ENCODE results near the gene IL22RA2. TPM values are rescaled to one million over a fixed set of nuclear protein-coding genes. Genes with fewer than 3 reads are reported as not detected.

IL22RA2 gene
- total RNA-seq, 1 donor from 2014 or later: not detected

- peaks cover 7% of the 10 kb centered on the region for H3K9me3 Mint-ChIP-seq
- H3K27me3 Mint-ChIP-seq (ENCODE audit: low read depth): no peaks in the 10 kb centered on the region
- TF ChIP-seq CTCF (IDR thresholded peaks at IDR 0.05; ENCODE audit: unreplicated experiment): no peak
- H3K4me3 Mint-ChIP-seq: no peak overlapping the region
- no peaks in the 10 kb centered on the region for H3K4me1 Mint-ChIP-seq
- peaks cover 48% of the 10 kb centered on the region for H3K36me3 Mint-ChIP-seq
- DNase-seq (ENCODE audit: low spot score in 2 of 2, unreplicated experiment in 2 of 2): no peak
- no peak overlapping the region for H3K27ac Mint-ChIP-seq
Measured at GRCh38 chr6:137203256-137203655, 29.8 kb upstream of the IL22RA2 start.

GRCh38 chr6:137202078-137202477 lies 28.6 kb upstream of the IL22RA2 start:
- Mint-ChIP-seq H3K9me3 (no peaks in the 10 kb centered on the region), H3K4me1 (no peaks in the 10 kb centered on the region), H3K27me3 (ENCODE audit: low read depth) (no peaks in the 10 kb centered on the region), H3K27ac (no peak overlapping the region), H3K4me3 (no peak overlapping the region), H3K36me3 (peaks cover 46% of the 10 kb centered on the region)
- no peak for TF ChIP-seq CTCF (IDR thresholded peaks at IDR 0.05; ENCODE audit: unreplicated experiment)
- DNase-seq (ENCODE audit: low spot score in 2 of 2, unreplicated experiment in 2 of 2): no peak

GRCh38 chr6:137201006-137201405 lies 27.6 kb upstream of the IL22RA2 start:
- no peak overlapping the region for H3K27ac Mint-ChIP-seq
- no peaks in the 10 kb centered on the region for H3K9me3 Mint-ChIP-seq
- H3K4me3 Mint-ChIP-seq: no peak overlapping the region
- H3K4me1 Mint-ChIP-seq: peaks cover 1% of the 10 kb centered on the region
- TF ChIP-seq CTCF (IDR thresholded peaks at IDR 0.05; ENCODE audit: unreplicated experiment): no peak
- no peaks in the 10 kb centered on the region for H3K27me3 Mint-ChIP-seq (ENCODE audit: low read depth)
- DNase-seq (ENCODE audit: low spot score in 2 of 2, unreplicated experiment in 2 of 2): no peak
- H3K36me3 Mint-ChIP-seq: peaks cover 39% of the 10 kb centered on the region

- Mint-ChIP-seq H3K36me3 (peaks cover 36% of the 10 kb centered on the region), H3K4me3 (no peak overlapping the region), H3K4me1 (peaks cover 2% of the 10 kb centered on the region), H3K27me3 (ENCODE audit: low read depth) (no peaks in the 10 kb centered on the region), H3K27ac (no peak overlapping the region), H3K9me3 (no peaks in the 10 kb centered on the region)
- no peak for DNase-seq (ENCODE audit: low spot score in 2 of 2, unreplicated experiment in 2 of 2)
- TF ChIP-seq CTCF (IDR thresholded peaks at IDR 0.05; ENCODE audit: unreplicated experiment): no peak
Measured at GRCh38 chr6:137200288-137200687, 26.8 kb upstream of the IL22RA2 start.

GRCh38 chr6:137197684-137198645 lies 24.5 kb upstream of the IL22RA2 start:
- Mint-ChIP-seq H3K4me3 (no peak overlapping the region), H3K36me3 (peaks cover 20% of the 10 kb centered on the region), H3K4me1 (peaks cover 2% of the 10 kb centered on the region), H3K27ac (no peak overlapping the region), H3K9me3 (no peaks in the 10 kb centered on the region), H3K27me3 (ENCODE audit: low read depth) (no peaks in the 10 kb centered on the region)
- TF ChIP-seq CTCF (IDR thresholded peaks at IDR 0.05; ENCODE audit: unreplicated experiment): no peak
- DNase-seq (ENCODE audit: low spot score in 2 of 2, unreplicated experiment in 2 of 2): no peak

Measured in mesothelial cell of epicardium (in vitro differentiated cells).